Measurements from ENCODE around the gene SMARCAL1. TPM values are rescaled to one million over a fixed set of nuclear protein-coding genes. Genes with fewer than 3 reads are reported as not detected.

The SMARCAL1 gene
- polyA plus RNA-seq, 1 donor from 2014 or later, result 7.5 TPM

Other genes starting within 250 kb of the SMARCAL1 start
- gene MARCHF4, start 40.0 kb upstream of the SMARCAL1 start, polyA plus RNA-seq, result 10.1 and 13.0 TPM in 2 replicates
- 1,507 and 1,655 TPM in 2 replicates for gene RPL37A, start 86.4 kb downstream of the SMARCAL1 start, polyA plus RNA-seq
- 150 and 174 TPM in 2 replicates for gene IGFBP2, start 220.9 kb downstream of the SMARCAL1 start, polyA plus RNA-seq

Data from neural cell (in vitro differentiated cells).